Activated effector memory CD4-positive, alpha-beta T cell treated with Interleukin-2 at 50 U/mL for 16 hours (primary cell): ENCODE measurements around the gene PPM1H.
"Not testable (repeated sequence)": the region's sequence is repeated elsewhere in the genome, so short reads cannot be mapped to it uniquely, and the experiment has no call there.

ENCODE experiments used
- DNase-seq: peaks from one replicate; pipeline ENCODE4 v3.0.0-alpha.2; 2020

Gene PPM1H

DNA sequence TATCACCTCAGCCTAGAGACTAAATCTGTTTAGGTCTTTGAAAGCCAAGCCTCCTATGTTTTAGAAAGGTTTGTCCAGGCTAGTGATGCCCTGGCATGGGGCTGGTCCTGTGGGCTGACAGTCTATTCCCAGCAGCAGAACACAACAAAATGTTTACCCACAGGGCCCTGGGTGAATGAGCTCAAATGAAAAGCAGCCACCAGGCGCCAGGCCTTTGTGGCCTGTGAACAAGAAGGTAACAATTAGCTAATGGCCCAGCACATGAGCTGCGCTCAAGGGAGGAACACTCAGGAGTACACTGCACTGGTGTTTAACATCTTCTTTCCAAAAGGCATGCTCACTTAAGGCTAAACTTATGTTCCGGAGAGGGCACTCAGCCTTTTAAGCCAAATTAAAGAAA, 266.2 kb downstream of the PPM1H start:
- DNase-seq: no peak

- DNase-seq: not testable (repeated sequence)
These were observed 270.0 kb downstream of the PPM1H start for GRCh38 chr12:62664951-62665350.

GRCh38 chr12:62660756-62661155, 274.2 kb downstream of the PPM1H start:
- no peak for DNase-seq

GRCh38 chr12:62659453-62660295, 275.3 kb downstream of the PPM1H start:
- no peak for DNase-seq

GRCh38 chr12:62658910-62659309, 276.0 kb downstream of the PPM1H start:
- DNase-seq: no peak

DNA sequence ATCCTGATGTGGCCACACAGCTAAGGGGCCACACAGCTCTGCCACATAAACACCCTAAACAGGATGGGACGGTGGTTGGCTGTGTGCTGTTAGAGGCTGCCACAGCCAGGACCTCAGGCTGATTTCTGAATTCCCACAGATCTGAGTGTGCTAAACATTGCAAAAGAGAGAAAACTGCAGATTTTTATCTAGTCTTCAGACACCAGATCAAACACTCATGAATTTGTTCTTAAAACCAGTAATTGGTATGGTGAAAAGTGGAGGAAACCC, 277.7 kb downstream of the PPM1H start:
- no peak for DNase-seq

DNA sequence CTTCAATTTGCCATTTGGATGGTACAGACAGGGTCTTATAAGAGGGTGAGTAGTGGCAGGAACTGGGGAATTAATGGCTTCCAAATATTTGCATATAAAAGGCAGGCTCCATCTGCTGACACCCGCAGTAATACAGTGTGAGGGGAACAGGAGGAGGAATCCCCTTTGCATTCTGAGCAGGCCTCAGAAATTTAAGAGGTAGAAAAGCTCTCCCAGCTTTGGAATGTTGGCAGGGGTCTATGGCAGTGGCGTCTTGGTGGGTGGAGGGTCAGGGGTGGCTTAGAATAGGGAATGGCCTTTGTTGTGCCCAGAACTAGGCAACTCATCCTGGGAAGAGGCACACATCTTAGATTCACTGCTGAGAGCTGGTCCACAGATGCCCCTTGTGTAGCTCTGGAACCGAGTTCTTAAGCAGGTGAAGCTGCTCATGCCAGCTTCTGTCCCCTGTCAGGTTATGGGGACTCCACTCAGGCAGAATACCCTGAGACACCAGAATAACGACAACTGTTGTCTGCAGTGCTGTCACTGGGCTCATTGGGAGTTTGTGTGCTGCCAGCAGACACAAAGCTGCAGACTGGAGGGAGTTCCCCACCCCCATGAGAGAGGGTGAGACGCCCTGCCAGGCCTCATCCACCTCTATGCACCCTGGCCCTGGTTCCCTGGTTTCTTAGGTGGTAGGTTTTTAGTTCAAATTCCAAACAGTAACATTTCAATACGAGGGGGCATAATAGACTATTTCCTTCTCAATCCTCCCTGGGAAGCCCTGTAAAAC, 278.2 kb downstream of the PPM1H start:
- no peak for DNase-seq

- no peak for DNase-seq
These were observed 279.2 kb downstream of the PPM1H start for GRCh38 chr12:62655666-62656151.

DNA sequence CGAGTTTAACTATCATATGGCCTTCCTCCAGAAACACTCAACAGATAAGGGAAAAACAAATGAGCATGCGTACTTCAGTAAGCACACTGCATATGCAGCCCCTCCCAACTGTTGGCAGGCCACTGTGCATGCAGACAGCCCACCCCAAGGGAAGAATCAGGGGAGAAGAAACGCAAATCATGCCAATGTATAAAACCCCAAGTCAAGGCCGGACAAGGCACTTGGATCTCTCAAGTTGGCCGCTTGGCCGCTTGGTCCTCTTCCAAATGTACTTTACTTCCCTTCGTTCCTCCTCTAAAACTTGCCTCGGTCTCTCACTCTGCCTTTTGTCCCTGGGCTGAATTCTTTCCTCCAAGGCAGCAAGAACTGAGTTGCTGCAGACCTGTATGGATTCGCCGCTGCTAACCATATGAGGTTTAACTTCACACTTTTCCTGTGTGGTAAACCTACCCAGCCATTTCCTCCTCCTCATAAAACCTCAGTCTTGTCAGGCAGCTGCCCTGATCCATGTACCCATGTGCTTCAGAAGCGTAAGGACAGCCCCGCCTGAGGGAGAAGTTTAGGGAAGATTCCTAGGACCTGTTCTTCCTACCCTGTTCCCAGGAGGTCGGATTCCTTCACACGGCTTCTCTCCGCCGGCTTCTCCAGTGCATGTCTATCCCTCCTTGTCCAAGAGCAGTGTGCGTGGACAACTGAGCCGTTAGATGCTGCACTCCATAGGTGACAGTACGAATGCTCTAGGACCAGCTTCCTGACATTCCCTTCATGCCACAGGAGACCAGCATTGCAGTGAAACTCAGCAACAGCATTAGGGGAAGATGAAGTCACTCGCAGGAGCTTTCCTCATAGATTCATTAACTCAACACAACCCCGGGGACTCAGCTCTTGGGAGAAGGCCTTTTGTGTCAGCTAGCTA, 280.4 kb downstream of the PPM1H start:
- DNase-seq: no peak

DNA sequence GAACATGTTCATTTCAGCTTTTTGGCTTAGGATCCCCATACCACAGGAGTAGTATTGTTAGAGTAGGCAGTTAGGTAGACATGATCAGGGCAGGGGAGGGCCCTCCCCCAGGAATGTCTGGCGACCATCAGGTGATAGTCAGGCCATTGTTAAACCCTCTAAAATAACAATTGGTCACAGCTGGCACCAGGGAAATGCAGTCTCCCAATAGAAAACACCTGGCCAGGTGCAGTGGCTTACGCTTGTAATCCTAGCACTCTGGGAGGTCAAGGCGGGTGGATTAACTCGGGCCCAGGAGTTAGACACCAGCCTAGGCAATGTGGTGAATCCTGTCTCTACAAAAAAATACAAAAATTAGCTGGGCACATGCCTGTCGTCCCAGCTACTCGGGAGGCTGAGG, 281.2 kb downstream of the PPM1H start:
- DNase-seq: no peak

- no peak for DNase-seq
These were observed 281.6 kb downstream of the PPM1H start for GRCh38 chr12:62653304-62653703.

DNA sequence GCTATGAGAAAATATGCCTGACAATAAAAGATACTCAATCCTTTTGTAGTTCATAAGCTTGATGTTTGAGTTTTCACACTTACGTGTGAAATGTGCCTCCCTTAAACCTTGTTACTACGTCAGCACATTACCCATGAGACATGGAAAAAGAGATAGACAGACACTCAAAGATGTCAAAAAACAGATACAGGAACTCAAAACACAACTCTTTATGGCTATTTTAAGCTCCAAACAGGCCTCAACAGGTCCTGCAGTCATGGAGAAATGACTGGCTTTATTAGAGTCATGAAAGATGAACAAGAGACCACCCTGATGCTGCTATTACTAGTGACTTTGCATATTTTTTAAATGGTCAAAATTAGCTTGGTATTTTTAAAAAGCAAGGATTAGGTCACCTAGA, 283.8 kb downstream of the PPM1H start:
- DNase-seq: no peak

- DNase-seq: no peak
These were observed 285.4 kb downstream of the PPM1H start for GRCh38 chr12:62649412-62650138.

GRCh38 chr12:62647586-62647985, 287.4 kb downstream of the PPM1H start:
- DNase-seq: no peak

- no peak for DNase-seq
These were observed 288.4 kb downstream of the PPM1H start for GRCh38 chr12:62646566-62646965.

GRCh38 chr12:62643486-62643885, 291.5 kb downstream of the PPM1H start:
- DNase-seq: no peak

DNA sequence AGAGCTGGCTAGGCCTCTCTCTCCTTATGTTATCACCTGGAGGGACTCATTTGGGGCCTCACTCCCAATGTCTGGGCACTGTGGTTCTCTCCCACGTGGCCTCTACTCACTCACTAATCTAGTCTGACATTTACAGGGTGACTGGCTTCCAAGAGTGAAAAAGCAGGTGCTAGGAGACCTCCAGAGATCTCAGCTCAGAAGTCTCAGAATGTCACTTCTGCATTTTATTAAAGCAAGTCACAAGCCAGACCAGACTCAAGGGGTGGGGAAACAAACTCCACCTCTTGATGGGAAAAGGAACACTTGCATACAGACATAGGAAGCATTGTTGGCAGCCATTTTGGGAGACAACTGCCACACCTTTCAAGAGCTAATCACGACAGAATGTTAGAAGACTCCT, 292.5 kb downstream of the PPM1H start:
- DNase-seq: no peak

DNA sequence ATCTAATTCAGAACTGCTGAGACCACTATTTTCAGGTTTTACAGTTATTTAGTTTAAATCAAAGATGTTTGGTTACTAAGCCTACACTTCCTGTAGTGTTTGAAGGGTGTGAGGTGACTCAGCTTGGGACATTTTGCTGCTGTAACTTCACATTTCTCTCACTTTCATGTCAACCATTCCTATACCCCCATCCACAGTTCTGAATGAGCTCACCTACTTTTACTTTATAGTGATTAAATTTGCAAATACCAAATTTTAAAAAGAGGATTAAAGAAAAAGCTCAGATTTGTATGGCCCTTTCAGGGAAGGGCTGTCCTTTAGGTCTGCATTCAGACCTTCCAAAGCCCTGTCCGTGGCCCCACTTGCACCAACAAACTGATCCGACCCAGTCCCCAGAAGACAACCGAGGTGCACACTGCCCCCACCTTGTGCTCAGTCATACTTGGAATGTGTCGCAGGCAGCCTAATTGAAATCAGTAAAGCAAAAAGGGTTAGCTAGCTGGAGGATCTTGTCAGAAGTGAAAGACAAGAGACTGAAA, 294.0 kb downstream of the PPM1H start:
- no peak for DNase-seq

DNA sequence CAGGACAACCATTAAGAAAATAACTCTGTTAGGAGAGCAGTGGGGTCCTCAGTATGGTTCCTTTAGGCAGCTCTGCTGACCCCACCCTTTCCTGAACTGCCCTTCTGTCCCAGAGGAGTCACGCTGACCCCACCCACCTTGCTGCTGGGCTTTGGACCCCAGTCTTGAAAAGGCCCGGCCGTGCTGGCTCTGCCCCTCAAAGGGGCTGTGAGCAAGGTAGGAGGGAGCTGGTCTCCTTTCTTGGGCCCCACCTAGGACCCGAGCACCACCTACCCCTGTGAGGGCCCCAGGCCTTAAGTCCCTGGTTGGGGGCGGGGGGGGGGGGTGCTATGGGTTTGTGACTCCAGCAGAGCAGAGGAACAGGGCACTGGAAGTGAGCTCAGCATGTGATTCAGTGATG, 297.3 kb downstream of the PPM1H start:
- DNase-seq: no peak

GRCh38 chr12:62635649-62636048, 299.3 kb downstream of the PPM1H start:
- DNase-seq: no peak

GRCh38 chr12:62632411-62632918, 302.5 kb downstream of the PPM1H start:
- DNase-seq: no peak
